SU-DHL-6 (cell line): Measurements from ENCODE around the gene HDAC5.
A peak's percentile ranks its signal among the peaks of the same experiment; 100 is the strongest.

ENCODE experiments used
- H2AFZ ChIP-seq: fragments of 200-600 bp; sonication (generic); 2 replicates; pipeline ENCODE4 v1.6.1; 2014; ENCODE audit warnings: low read depth, mild to moderate bottlenecking, moderate library complexity, mixed read lengths, antibody characterized with exemption, low read length; ENCODE audit not compliant: severe bottlenecking
- H3F3A ChIP-seq: fragments of 200-600 bp; shearing (Covaris generic); 2 replicates; pipeline ENCODE4 v1.6.0; 2016; ENCODE audit warnings: antibody characterized with exemption, mild to moderate bottlenecking; ENCODE audit not compliant: insufficient read depth
- H3K27ac ChIP-seq: fragments of 200-600 bp; sonication (generic); 2 replicates; pipeline ENCODE4 v1.5.1; 2016; ENCODE audit warnings: low read depth, mild to moderate bottlenecking, low read length, moderate library complexity, mixed read lengths
- H3K27me3 ChIP-seq: fragments of 200-600 bp; sonication (generic), shearing (Covaris generic); 2 replicates; pipeline ENCODE4 v1.6.0; 2014; ENCODE audit warnings: mild to moderate bottlenecking, low read length
- H3K36me3 ChIP-seq: fragments of 200-600 bp; sonication (generic); 2 replicates; pipeline ENCODE4 v1.6.1; 2014; ENCODE audit warnings: mild to moderate bottlenecking, low read length, mixed read lengths
- H3K4me2 ChIP-seq: fragments of 300-600, 200-600 bp; shearing (Covaris generic), sonication (generic); 2 replicates; pipeline ENCODE4 v1.6.0; 2014; ENCODE audit warnings: low read length, low read depth, mild to moderate bottlenecking; ENCODE audit not compliant: poor library complexity, severe bottlenecking
- H3K4me3 ChIP-seq: fragments of 200-600 bp; sonication (generic); 2 replicates; pipeline ENCODE4 v1.5.1; 2014; ENCODE audit warnings: antibody characterized with exemption, low read length, mild to moderate bottlenecking, mixed read lengths; ENCODE audit not compliant: insufficient read depth, poor library complexity, severe bottlenecking
- H3K79me2 ChIP-seq: fragments of 200-600 bp; sonication (generic); 2 replicates; pipeline ENCODE4 v1.6.1; 2014; ENCODE audit warnings: mild to moderate bottlenecking, low read length, moderate library complexity; ENCODE audit not compliant: insufficient read depth
- H3K9ac ChIP-seq: fragments of 200-600 bp; sonication (generic); 2 replicates; pipeline ENCODE4 v1.7.0; 2014; ENCODE audit warnings: mild to moderate bottlenecking, low read length
- H3K9me2 ChIP-seq: fragments of 200-600 bp; sonication (generic); replicated peaks from 2 replicates; pipeline ENCODE4 v1.6.1; 2014; ENCODE audit warnings: low read length; ENCODE audit not compliant: insufficient read depth
- H3K9me3 ChIP-seq: fragments of 200-600 bp; sonication (generic); 2 replicates; pipeline ENCODE4 v1.6.1; 2014; ENCODE audit warnings: low read length, mixed read lengths; ENCODE audit not compliant: insufficient read depth
- H4K20me1 ChIP-seq: fragments of 200-600 bp; sonication (generic); 2 replicates; pipeline ENCODE4 v1.6.1; 2014; ENCODE audit warnings: low read depth, mild to moderate bottlenecking, antibody characterized with exemption, low read length, moderate library complexity, mixed read lengths
- CTCF ChIP-seq: fragments of 200-600 bp; sonication (generic); IDR thresholded peaks from one replicate; pipeline ENCODE4 v1.5.1; 2017; ENCODE audit warnings: antibody characterized with exemption, mild to moderate bottlenecking, low read length, moderate library complexity; ENCODE audit not compliant: insufficient read depth, poor library complexity, severe bottlenecking
- EZH2phosphoT487 ChIP-seq: fragments of 200-600 bp; sonication (generic), shearing (Covaris generic); conservative IDR thresholded peaks from 2 replicates; pipeline ENCODE4 v1.6.1; 2018; ENCODE audit warnings: mild to moderate bottlenecking, antibody characterized with exemption, low read length, moderate library complexity, mixed read lengths

Gene HDAC5

GRCh38 chr17:44117351-44117750 is 6.1 kb downstream of the HDAC5 start:
- H3K36me3 ChIP-seq = no peaks in the 10 kb centered on the region
- TF ChIP-seq EZH2phosphoT487 (no peak), CTCF (no peak)
- no peaks in the 10 kb centered on the region for H3K79me2 ChIP-seq

GRCh38 chr17:44115585-44116415 is 7.6 kb downstream of the HDAC5 start:
- Histone ChIP-seq H2AFZ (no peak overlapping the region), H3K4me3 (no peak overlapping the region), H3K4me2 (no peak overlapping the region), H3K79me2 (no peaks in the 10 kb centered on the region), H3K9me2 (no peaks in the 10 kb centered on the region), H3K9ac (no peak overlapping the region), H3K27ac (no peak overlapping the region), H3K27me3 (no peaks in the 10 kb centered on the region), H3K9me3 (no peaks in the 10 kb centered on the region), H3K36me3 (no peaks in the 10 kb centered on the region), H3F3A (no peaks in the 10 kb centered on the region), H4K20me1 (no peaks in the 10 kb centered on the region)
- TF ChIP-seq EZH2phosphoT487 (no peak), CTCF (peak; percentile 57)

More at GRCh38 chr17:44117351-44117750, 6.1 kb downstream of the HDAC5 start:
- no peak overlapping the region for H3K9ac ChIP-seq
- no peaks in the 10 kb centered on the region for H3K9me3 ChIP-seq
- H3K4me2 ChIP-seq = no peak overlapping the region
- H3K9me2 ChIP-seq = no peaks in the 10 kb centered on the region
- H3K27ac ChIP-seq = no peak overlapping the region
- H3K27me3 ChIP-seq = no peaks in the 10 kb centered on the region
- H3F3A ChIP-seq = no peaks in the 10 kb centered on the region
- no peak overlapping the region for H3K4me3 ChIP-seq
- no peak overlapping the region for H2AFZ ChIP-seq
- H4K20me1 ChIP-seq = no peaks in the 10 kb centered on the region

- Histone ChIP-seq H3K9me2 (no peaks in the 10 kb centered on the region), H3K27me3 (no peaks in the 10 kb centered on the region), H4K20me1 (no peaks in the 10 kb centered on the region), H3K9ac (no peak overlapping the region), H3K27ac (no peak overlapping the region), H2AFZ (no peak overlapping the region), H3K4me3 (no peak overlapping the region), H3K4me2 (no peak overlapping the region), H3F3A (no peaks in the 10 kb centered on the region), H3K9me3 (no peaks in the 10 kb centered on the region), H3K36me3 (no peaks in the 10 kb centered on the region), H3K79me2 (no peaks in the 10 kb centered on the region)
- TF ChIP-seq CTCF (no peak), EZH2phosphoT487 (no peak)
These were observed 9.3 kb downstream of the HDAC5 start for GRCh38 chr17:44113868-44114840.
